ENCODE measurements around the gene TRPM8. TPM values are rescaled to one million over a fixed set of nuclear protein-coding genes. Genes with fewer than 3 reads are reported as not detected.

The TRPM8 gene
- total and polyA plus RNA-seq, 2 of the 8 experiments (the other 6 are each of a cell fraction or from before 2014, with no cell fraction given): 0.18 to 0.54 TPM

- ChIA-PET CTCF (ENCODE audit: partially characterized antibody) (no interaction called here), POLR2A (ENCODE audit: partially characterized antibody) (no interaction called here)
- no peak overlapping the region for H3K14ac ChIP-seq (ENCODE audit: insufficient read length)
- 0 out of 4 replicates have a peak, but pooled peaks cover 0 to 2% of the 10 kb centered on the region in 2 experiments for H3K79me2 ChIP-seq (ENCODE audit: control insufficient read depth in 1 of 2, insufficient read depth in 2 of 2, low read length in 2 of 2)
- H3K9me3 ChIP-seq (ENCODE audit: insufficient read depth in 2 of 2, low read depth in 1 of 2, low read length in 1 of 2): no peaks in the 10 kb centered on the region
- no peak overlapping the region for H2BK120ac ChIP-seq (replicated peaks; ENCODE audit: low read depth, low read length)
- H2AK5ac ChIP-seq (ENCODE audit: low read depth, low read length): no peak overlapping the region
- no peak overlapping the region for H2BK20ac ChIP-seq (ENCODE audit: low read length)
- H2BK12ac ChIP-seq (ENCODE audit: low read depth, low read length): no peak overlapping the region
- H2BK15ac ChIP-seq (ENCODE audit: low read length): no peak overlapping the region
- no peak overlapping the region for H3K4me3 ChIP-seq (ENCODE audit: extremely low read depth in 1 of 4, insufficient read depth in 2 of 4, low read depth in 3 of 4, low read length in 4 of 4)
- H4K91ac ChIP-seq (replicated peaks; ENCODE audit: insufficient read length, low read length): no peak overlapping the region
- H3K4me1 ChIP-seq (replicated peaks in 1 of 4; ENCODE audit: control insufficient read depth in 3 of 4, insufficient read depth in 4 of 4, low read length in 3 of 4): no peaks in the 10 kb centered on the region
- no peaks in the 10 kb centered on the region; the same call in 1 of the 2 replicates for H3K23me2 ChIP-seq (ENCODE audit: low read depth, low read length)
- no peak overlapping the region for H4K8ac ChIP-seq (ENCODE audit: extremely low read depth, insufficient read depth, low read length)
- H3K27me3 ChIP-seq (replicated peaks in 1 of 4; ENCODE audit: control insufficient read depth in 3 of 4, extremely low read depth in 1 of 4, insufficient read depth in 3 of 4, low read length in 3 of 4): no peaks in the 10 kb centered on the region
- no peak overlapping the region for H3K9ac ChIP-seq (replicated peaks in 1 of 4; ENCODE audit: extremely low read depth in 1 of 4, low read depth in 3 of 4, low read length in 3 of 4)
- no peak overlapping the region for H3K23ac ChIP-seq (ENCODE audit: insufficient read length)
- no peak overlapping the region for H3K56ac ChIP-seq (replicated peaks; ENCODE audit: insufficient read length, low read depth, low read length)
- H3K18ac ChIP-seq (ENCODE audit: extremely low read depth, low read length): no peak overlapping the region
- H4K20me1 ChIP-seq (replicated peaks in 1 of 2; ENCODE audit: control insufficient read depth in 1 of 2, insufficient read depth in 2 of 2, low read length in 2 of 2): no peaks in the 10 kb centered on the region
- no peak overlapping the region for H3K27ac ChIP-seq (ENCODE audit: low read depth, low read length)
- WGBS, 2 experiments (ENCODE audit: extremely low coverage in 1 of 2, insufficient coverage in 1 of 2, insufficient read length in 1 of 2, insufficient replicate concordance in 2 of 2, low coverage in 1 of 2, low lambda C conversion rate in 2 of 2, missing lambda C conversion rate in 1 of 2): 93% methylated on average over 4 of the region's 4 CpGs; no CpG with 5 or more reads in 1 of the 2 experiments
- FAIRE-seq (no peak), DNase-seq (ENCODE audit: low read depth in 1 of 2, low spot score in 2 of 2) (no peak)
- no peak overlapping the region for H3K4me2 ChIP-seq (ENCODE audit: insufficient read depth in 1 of 2, low read depth in 2 of 2, low read length in 2 of 2)
- H2BK5ac ChIP-seq (ENCODE audit: low read depth, low read length): no peak overlapping the region
- H3K36me3 ChIP-seq (ENCODE audit: control insufficient read depth in 2 of 4, insufficient read depth in 4 of 4, low read length in 3 of 4): no peaks in the 10 kb centered on the region
- no peak overlapping the region for H4K5ac ChIP-seq (ENCODE audit: insufficient read length, low read depth, low read length)
- no peaks in the 10 kb centered on the region for H3K79me1 ChIP-seq (ENCODE audit: low read depth, low read length)
- H2AFZ ChIP-seq (ENCODE audit: low read length): no peak overlapping the region
- H3K4ac ChIP-seq (replicated peaks; ENCODE audit: insufficient read length, low read depth, low read length): no peak overlapping the region
- no peak for TF ChIP-seq YY1 (IDR thresholded peaks at IDR 0.05; ENCODE audit: low read depth, low read length)
- no peak for TF ChIP-seq SP4 (IDR thresholded peaks at IDR 0.05; ENCODE audit: low read length)
- no peak for TF ChIP-seq E2F6 (IDR thresholded peaks at IDR 0.05)
- TF ChIP-seq POLR2A (IDR thresholded peaks at IDR 0.05; ENCODE audit: control extremely low read depth in 1 of 2, low read depth in 2 of 2, low read length in 2 of 2): no peak
Observed at GRCh38 chr2:233905945-233906344, 11.2 kb upstream of the TRPM8 start.
